ENCODE results near the gene KIAA0753.

Gene KIAA0753

GRCh38 chr17:6558276-6558675 lies 82.2 kb downstream of the KIAA0753 start:
- Histone ChIP-seq H3K4me1 (ENCODE audit: control insufficient read depth, insufficient read depth, low read length) (peaks cover 5% of the 10 kb centered on the region), H3K36me3 (ENCODE audit: control insufficient read depth, insufficient read depth, low read length) (no peaks in the 10 kb centered on the region), H3K9me3 (ENCODE audit: control insufficient read depth, insufficient read depth, low read length) (no peaks in the 10 kb centered on the region), H3K27me3 (ENCODE audit: control insufficient read depth, insufficient read depth, low read length) (peaks cover 38% of the 10 kb centered on the region), H3K9ac (ENCODE audit: low read depth, low read length) (no peak overlapping the region), H3K4me3 (ENCODE audit: low read depth, low read length) (no peak overlapping the region)

GRCh38 chr17:6557040-6557438 lies 83.5 kb downstream of the KIAA0753 start:
- Histone ChIP-seq H3K27me3 (ENCODE audit: control insufficient read depth, insufficient read depth, low read length) (peaks cover 38% of the 10 kb centered on the region), H3K4me3 (ENCODE audit: low read depth, low read length) (peak overlapping the region; percentile 58), H3K4me1 (ENCODE audit: control insufficient read depth, insufficient read depth, low read length) (peaks cover 5% of the 10 kb centered on the region), H3K9ac (ENCODE audit: low read depth, low read length) (peak overlapping the region; percentile 37), H3K36me3 (ENCODE audit: control insufficient read depth, insufficient read depth, low read length) (no peaks in the 10 kb centered on the region), H3K9me3 (ENCODE audit: control insufficient read depth, insufficient read depth, low read length) (no peaks in the 10 kb centered on the region)

- Histone ChIP-seq H3K9me3 (ENCODE audit: control insufficient read depth, insufficient read depth, low read length) (no peaks in the 10 kb centered on the region), H3K4me1 (ENCODE audit: control insufficient read depth, insufficient read depth, low read length) (peaks cover 5% of the 10 kb centered on the region), H3K36me3 (ENCODE audit: control insufficient read depth, insufficient read depth, low read length) (no peaks in the 10 kb centered on the region), H3K9ac (ENCODE audit: low read depth, low read length) (peak within 1 kb of the TSS; percentile 37), H3K27me3 (ENCODE audit: control insufficient read depth, insufficient read depth, low read length) (peaks cover 38% of the 10 kb centered on the region), H3K4me3 (ENCODE audit: low read depth, low read length) (peak within 1 kb of the TSS; percentile 58)
Observed at GRCh38 chr17:6556121-6557039, 84.1 kb downstream of the KIAA0753 start, which contains the start of gene PITPNM3. TSS of gene PITPNM3 (minus strand) at chr17:6556555. CDS start at chr17:6556406, 149 bp downstream.

- no peaks in the 10 kb centered on the region for H3K36me3 ChIP-seq (ENCODE audit: control insufficient read depth, insufficient read depth, low read length)
- no peak overlapping the region for H3K9ac ChIP-seq (ENCODE audit: low read depth, low read length)
- H3K27me3 ChIP-seq (ENCODE audit: control insufficient read depth, insufficient read depth, low read length): peaks cover 38% of the 10 kb centered on the region
- H3K4me3 ChIP-seq (ENCODE audit: low read depth, low read length): peak overlapping the region; percentile 56
- H3K9me3 ChIP-seq (ENCODE audit: control insufficient read depth, insufficient read depth, low read length): no peaks in the 10 kb centered on the region
- peaks cover 5% of the 10 kb centered on the region for H3K4me1 ChIP-seq (ENCODE audit: control insufficient read depth, insufficient read depth, low read length)
Observed at GRCh38 chr17:6555331-6556120, 85.0 kb downstream of the KIAA0753 start.

- no peaks in the 10 kb centered on the region for H3K9me3 ChIP-seq (ENCODE audit: control insufficient read depth, insufficient read depth, low read length)
- peak overlapping the region; percentile 56 for H3K4me3 ChIP-seq (ENCODE audit: low read depth, low read length)
- no peak overlapping the region for H3K9ac ChIP-seq (ENCODE audit: low read depth, low read length)
- H3K36me3 ChIP-seq (ENCODE audit: control insufficient read depth, insufficient read depth, low read length): no peaks in the 10 kb centered on the region
- H3K4me1 ChIP-seq (ENCODE audit: control insufficient read depth, insufficient read depth, low read length): peaks cover 5% of the 10 kb centered on the region
- peaks cover 36% of the 10 kb centered on the region for H3K27me3 ChIP-seq (ENCODE audit: control insufficient read depth, insufficient read depth, low read length)
Observed at GRCh38 chr17:6554871-6555330, 85.6 kb downstream of the KIAA0753 start.

- H3K36me3 ChIP-seq (ENCODE audit: control insufficient read depth, insufficient read depth, low read length): no peaks in the 10 kb centered on the region
- no peak overlapping the region for H3K4me3 ChIP-seq (ENCODE audit: low read depth, low read length)
- no peak overlapping the region for H3K9ac ChIP-seq (ENCODE audit: low read depth, low read length)
- H3K27me3 ChIP-seq (ENCODE audit: control insufficient read depth, insufficient read depth, low read length): peaks cover 35% of the 10 kb centered on the region
- peaks cover 7% of the 10 kb centered on the region for H3K4me1 ChIP-seq (ENCODE audit: control insufficient read depth, insufficient read depth, low read length)
- no peaks in the 10 kb centered on the region for H3K9me3 ChIP-seq (ENCODE audit: control insufficient read depth, insufficient read depth, low read length)
Observed at GRCh38 chr17:6554342-6554741, 86.2 kb downstream of the KIAA0753 start.

- Histone ChIP-seq H3K4me1 (ENCODE audit: control insufficient read depth, insufficient read depth, low read length) (peaks cover 7% of the 10 kb centered on the region), H3K9ac (ENCODE audit: low read depth, low read length) (no peak overlapping the region), H3K9me3 (ENCODE audit: control insufficient read depth, insufficient read depth, low read length) (no peaks in the 10 kb centered on the region), H3K36me3 (ENCODE audit: control insufficient read depth, insufficient read depth, low read length) (no peaks in the 10 kb centered on the region), H3K4me3 (ENCODE audit: low read depth, low read length) (no peak overlapping the region), H3K27me3 (ENCODE audit: control insufficient read depth, insufficient read depth, low read length) (peaks cover 20% of the 10 kb centered on the region)
Observed at GRCh38 chr17:6551869-6552531, 88.5 kb downstream of the KIAA0753 start.

GRCh38 chr17:6551356-6551755 lies 89.2 kb downstream of the KIAA0753 start:
- Histone ChIP-seq H3K4me3 (ENCODE audit: low read depth, low read length) (no peak overlapping the region), H3K9ac (ENCODE audit: low read depth, low read length) (no peak overlapping the region), H3K4me1 (ENCODE audit: control insufficient read depth, insufficient read depth, low read length) (peaks cover 7% of the 10 kb centered on the region), H3K27me3 (ENCODE audit: control insufficient read depth, insufficient read depth, low read length) (peaks cover 16% of the 10 kb centered on the region), H3K9me3 (ENCODE audit: control insufficient read depth, insufficient read depth, low read length) (no peaks in the 10 kb centered on the region), H3K36me3 (ENCODE audit: control insufficient read depth, insufficient read depth, low read length) (no peaks in the 10 kb centered on the region)

- Histone ChIP-seq H3K9ac (ENCODE audit: low read depth, low read length) (no peak overlapping the region), H3K4me1 (ENCODE audit: control insufficient read depth, insufficient read depth, low read length) (peaks cover 8% of the 10 kb centered on the region), H3K9me3 (ENCODE audit: control insufficient read depth, insufficient read depth, low read length) (no peaks in the 10 kb centered on the region), H3K27me3 (ENCODE audit: control insufficient read depth, insufficient read depth, low read length) (peaks cover 5% of the 10 kb centered on the region), H3K36me3 (ENCODE audit: control insufficient read depth, insufficient read depth, low read length) (no peaks in the 10 kb centered on the region), H3K4me3 (ENCODE audit: low read depth, low read length) (no peak overlapping the region)
Observed at GRCh38 chr17:6549384-6550036, 91.0 kb downstream of the KIAA0753 start.

GRCh38 chr17:6548578-6549330 lies 91.8 kb downstream of the KIAA0753 start:
- Histone ChIP-seq H3K9ac (ENCODE audit: low read depth, low read length) (no peak overlapping the region), H3K36me3 (ENCODE audit: control insufficient read depth, insufficient read depth, low read length) (no peaks in the 10 kb centered on the region), H3K27me3 (ENCODE audit: control insufficient read depth, insufficient read depth, low read length) (no peaks in the 10 kb centered on the region), H3K9me3 (ENCODE audit: control insufficient read depth, insufficient read depth, low read length) (no peaks in the 10 kb centered on the region), H3K4me1 (ENCODE audit: control insufficient read depth, insufficient read depth, low read length) (peaks cover 6% of the 10 kb centered on the region), H3K4me3 (ENCODE audit: low read depth, low read length) (no peak overlapping the region)

All from iPS-15b (cell line).